Stimulated activated CD4-positive, alpha-beta T cell treated with anti-CD3 and anti-CD28 coated beads, Interleukin-1b, Interleukin-23, amount 100 ng/mL, for 1 hour (primary cell): ENCODE results near the gene ADGRE3.
A peak's percentile ranks its signal among the peaks of the same experiment; 100 is the strongest.
"Not testable (repeated sequence)": the region's sequence is repeated elsewhere in the genome, so short reads cannot be mapped to it uniquely, and the experiment has no call there.

Source experiments
- DNase-seq, 2 donors: peaks; one replicate each; pipeline ENCODE4 v3.0.0-alpha.2; 2020; ENCODE audit warnings: low read depth in 2 of 2

ADGRE3 gene

GRCh38 chr19:14599548-14600147 is 75.0 kb downstream of the ADGRE3 start:
- no peak for DNase-seq

DNA sequence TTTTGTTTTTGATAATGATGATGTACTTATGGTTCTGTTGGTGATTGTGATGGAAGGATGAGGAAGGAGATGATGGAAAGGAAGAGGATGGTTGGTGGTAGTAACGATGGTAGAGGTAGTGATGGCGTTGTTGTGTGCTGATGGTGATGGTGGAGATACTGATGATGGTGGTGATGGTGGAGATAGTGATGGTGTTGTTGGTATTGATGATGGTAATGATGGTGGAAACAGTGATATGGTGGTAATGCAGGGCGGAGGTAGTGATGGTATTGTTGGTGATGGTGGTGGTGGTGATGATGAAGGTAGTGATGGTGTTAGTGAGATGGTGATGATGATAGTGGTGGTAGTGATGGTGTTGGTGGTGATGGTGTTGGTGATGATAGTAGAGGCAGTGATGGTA is 79.1 kb downstream of the ADGRE3 start:
- DNase-seq, result no peak

- not testable (repeated sequence) for DNase-seq
These were observed 85.2 kb downstream of the ADGRE3 start for GRCh38 chr19:14589433-14589832.

DNA sequence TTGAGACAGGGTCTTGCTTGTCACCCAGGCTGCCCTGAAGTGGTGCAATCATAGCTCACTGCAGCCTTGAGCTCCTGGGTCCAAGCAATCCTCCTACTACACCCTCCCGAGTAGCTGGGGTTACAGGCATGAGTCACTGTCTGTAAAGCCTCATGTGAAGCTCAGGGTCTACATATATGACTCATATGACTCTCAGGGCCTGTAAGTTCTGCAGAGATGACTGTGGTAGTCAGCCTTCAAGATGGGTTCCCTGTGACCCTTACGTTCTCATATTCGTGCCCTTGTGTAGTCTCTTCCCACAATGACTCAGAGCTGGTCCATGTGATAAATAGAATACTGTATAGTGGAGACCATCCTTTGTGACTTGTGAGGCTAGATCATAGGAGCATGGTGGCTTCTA is 89.5 kb downstream of the ADGRE3 start:
- DNase-seq, result peak in 1 of 2 donors; percentile 15

DNA sequence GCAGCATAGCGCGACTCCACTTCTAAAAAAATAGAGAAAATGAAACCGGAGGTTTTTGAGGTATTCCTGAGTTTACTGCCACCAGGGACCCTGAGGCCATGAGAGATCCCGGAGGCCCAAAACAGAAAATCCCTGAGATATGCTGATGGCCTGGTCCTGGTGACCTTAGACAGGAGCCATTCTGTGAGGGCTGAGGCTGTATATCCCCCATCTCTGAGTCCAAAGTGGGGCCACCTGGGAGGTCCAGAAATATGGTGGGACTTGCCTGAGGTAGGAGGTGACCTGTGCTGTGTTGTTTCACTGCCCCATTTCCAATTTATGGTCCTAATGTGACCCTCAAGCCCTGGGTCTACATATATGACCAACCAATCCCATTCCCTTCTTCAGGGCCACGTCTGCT is 90.3 kb downstream of the ADGRE3 start:
- DNase-seq, result not testable (repeated sequence)

DNA sequence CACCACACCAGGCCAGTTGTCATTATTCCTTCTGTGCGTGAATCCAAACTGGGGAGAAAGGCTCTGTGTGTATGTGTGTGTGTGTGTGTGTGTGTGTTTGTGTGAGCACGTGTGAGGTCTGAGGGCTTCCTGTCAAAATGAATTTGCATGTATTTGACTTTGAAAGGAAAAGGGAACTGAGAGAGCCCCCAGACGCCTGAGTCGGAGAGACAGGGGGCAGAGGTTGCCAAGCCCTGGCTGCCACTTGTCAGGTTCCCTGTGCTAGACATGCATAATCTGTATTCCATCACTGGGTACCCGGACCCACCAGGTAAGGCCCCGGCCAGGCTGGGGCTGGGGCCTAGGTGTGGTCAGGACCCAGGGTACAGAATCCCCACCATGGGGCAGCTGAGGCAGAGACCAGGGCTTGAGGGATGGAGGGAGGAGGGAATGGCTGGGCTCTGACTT is 91.7 kb downstream of the ADGRE3 start, which contains the start of gene CLEC17A:
CLEC17A (plus strand) TSS at position 191 of the 447 bp plus-strand sequence; CDS start at position 268, 77 bp downstream.
- no peak for DNase-seq

GRCh38 chr19:14580623-14581237 is 93.9 kb downstream of the ADGRE3 start:
- DNase-seq, result peak in 1 of 2 donors; percentile 34

GRCh38 chr19:14577885-14578427 is 96.7 kb downstream of the ADGRE3 start:
- no peak for DNase-seq

GRCh38 chr19:14577264-14577663 is 97.4 kb downstream of the ADGRE3 start:
- no peak for DNase-seq

- no peak for DNase-seq
These were observed 98.3 kb downstream of the ADGRE3 start for GRCh38 chr19:14576363-14576762.

DNA sequence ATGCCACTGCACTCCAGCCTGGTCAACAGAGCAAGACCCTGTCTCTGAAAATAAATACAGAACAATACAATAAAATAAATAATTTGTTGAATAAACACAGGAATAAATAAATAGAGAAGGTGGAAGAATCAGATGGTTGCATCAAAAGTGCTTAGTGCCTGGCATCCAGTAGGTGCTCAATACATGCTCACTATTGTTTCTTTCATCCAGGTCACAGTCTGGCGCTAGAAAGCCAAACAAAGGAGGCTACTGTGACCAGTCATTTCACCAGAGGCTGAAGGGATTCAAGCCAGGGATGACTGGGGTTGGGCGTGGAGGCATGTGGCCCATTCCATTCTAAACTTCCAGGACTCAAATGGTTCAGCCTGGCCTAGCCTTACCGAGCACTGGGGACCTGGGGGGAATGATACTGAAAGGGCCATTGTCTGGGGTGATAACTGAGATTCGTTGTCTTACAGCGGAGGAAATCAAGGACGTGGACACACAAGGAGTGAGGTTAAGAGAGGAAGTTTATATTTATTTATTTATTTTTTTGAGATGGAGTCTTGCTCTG is 99.1 kb downstream of the ADGRE3 start:
- DNase-seq, result no peak

DNA sequence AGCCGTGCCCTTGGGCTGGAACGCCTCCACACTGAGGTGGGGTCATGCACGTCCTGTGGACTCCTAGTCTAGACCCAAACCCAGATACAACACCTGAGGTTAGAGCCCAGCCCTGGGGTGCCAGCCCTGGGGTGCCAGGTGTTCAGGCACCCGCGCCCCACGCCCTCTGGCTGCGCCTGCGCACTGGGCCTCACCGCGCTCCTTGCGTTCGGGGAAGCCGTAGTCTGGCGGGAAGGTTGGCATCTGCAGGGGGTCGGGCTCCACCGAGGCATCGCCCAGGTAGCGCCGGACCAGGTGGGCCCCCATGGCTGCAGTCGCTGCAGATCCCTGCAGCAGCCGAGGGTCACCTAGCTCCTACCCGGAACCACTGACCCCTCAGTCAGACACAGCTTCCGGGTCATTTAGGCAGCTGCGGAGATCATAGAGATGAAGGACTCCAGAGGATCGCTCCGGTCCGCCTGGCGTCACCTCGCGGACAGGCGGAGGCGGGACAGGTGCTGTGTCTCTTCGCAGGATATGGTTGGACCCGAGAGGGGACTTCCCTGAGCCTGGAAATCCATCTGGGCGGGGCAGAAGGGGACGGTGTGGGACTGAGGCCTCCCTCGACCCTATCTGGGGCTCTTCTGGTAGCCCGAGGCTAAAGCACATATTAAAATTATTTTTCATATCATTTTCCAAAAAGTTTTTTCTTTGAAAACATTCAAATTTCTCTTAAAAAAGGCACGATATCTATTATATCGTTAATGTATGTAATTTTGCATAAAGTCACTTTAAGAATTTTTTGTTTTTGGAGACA is 102.8 kb downstream of the ADGRE3 start, which contains the start of gene NDUFB7:
NDUFB7 (minus strand) TSS at position 372 of the 796 bp plus-strand sequence; CDS start at position 306, 66 bp downstream.
- DNase-seq, result peak; percentile 64 to 73

DNA sequence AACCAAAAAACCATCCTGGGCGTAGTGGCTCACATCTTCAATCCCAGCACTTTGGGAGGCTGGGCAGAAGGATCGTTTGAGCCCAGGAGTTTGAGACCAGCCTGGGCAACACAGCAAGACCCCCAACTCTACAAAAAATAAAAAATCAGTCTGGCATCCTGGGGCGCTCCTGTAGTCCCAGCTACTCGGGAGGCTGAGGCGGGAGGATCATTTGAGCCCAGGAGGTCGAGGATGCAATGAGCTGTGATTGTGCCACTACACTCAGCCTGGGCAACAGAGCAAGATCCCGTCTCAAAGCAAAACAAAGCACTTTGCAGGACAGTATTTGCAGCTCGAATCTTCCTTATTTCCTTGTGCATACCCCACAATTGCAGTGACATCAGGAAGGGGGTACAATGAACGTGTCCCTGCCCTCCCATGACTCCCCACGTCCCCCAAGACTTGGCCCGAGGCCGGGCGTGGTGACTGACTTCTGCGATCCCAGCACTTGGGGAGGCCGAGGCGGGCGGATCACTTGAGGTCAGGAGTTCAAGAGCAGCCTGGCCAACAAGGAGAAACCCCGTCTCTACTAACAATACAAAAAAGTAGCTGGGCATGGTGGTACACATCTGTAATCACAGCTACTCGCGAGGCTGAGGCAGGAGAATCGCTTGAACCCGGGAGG is 103.6 kb downstream of the ADGRE3 start:
- DNase-seq, result no peak
